SK-N-SH treated with all-trans-retinoic acid at 6 μM for 48 hours (cell line): ENCODE measurements around the gene NUBPL.
"Not testable (repeated sequence)": the region's sequence is repeated elsewhere in the genome, so short reads cannot be mapped to it uniquely, and the experiment has no call there.

Source experiments
- ATAC-seq: fragments of 200-7000 bp; cut with Tn5 transposase; 3 replicates; pipeline ENCODE4 v1.9.1; 2020; ENCODE audit warnings: mild to moderate bottlenecking, moderate library complexity
- BACH2 ChIP-seq: fragments of 250-450 bp; sonication (Bioruptor Pico); IDR thresholded peaks from 2 replicates; pipeline ENCODE4 v1.9.0; 2021; ENCODE audit warnings: mild to moderate bottlenecking, borderline replicate concordance
- CSDC2 ChIP-seq: fragments of 250-450 bp; sonication (Bioruptor Pico); IDR thresholded peaks from 2 replicates; pipeline ENCODE4 v1.5.0; 2020; ENCODE audit warnings: mild to moderate bottlenecking, moderate library complexity
- CSRNP3 ChIP-seq: fragments of 250-450 bp; sonication (Bioruptor Pico); IDR thresholded peaks from 2 replicates; pipeline ENCODE4 v1.5.1; 2021; ENCODE audit warnings: mild to moderate bottlenecking, moderate library complexity
- ESRRG ChIP-seq: fragments of 250-450 bp; sonication (Bioruptor Pico); IDR thresholded peaks from 2 replicates; pipeline ENCODE4 v1.6.1; 2021; ENCODE audit warnings: mild to moderate bottlenecking
- GLIS3 ChIP-seq: fragments of 250-450 bp; sonication (Bioruptor Pico); IDR thresholded peaks from 2 replicates; pipeline ENCODE4 v1.5.0; 2020; ENCODE audit warnings: mild to moderate bottlenecking, moderate library complexity
- ISL1 ChIP-seq: fragments of 250-450 bp; sonication (Bioruptor Pico); IDR thresholded peaks from 2 replicates; pipeline ENCODE4 v2.1.2; 2022; ENCODE audit warnings: mild to moderate bottlenecking, moderate library complexity
- OSR1 ChIP-seq: fragments of 250-450 bp; sonication (Bioruptor Pico); IDR thresholded peaks from 2 replicates; pipeline ENCODE4 v1.8.0; 2022; ENCODE audit warnings: moderate library complexity, mild to moderate bottlenecking, inconsistent platforms
- PATZ1 ChIP-seq: fragments of 250-450 bp; sonication (Bioruptor Pico); IDR thresholded peaks from 2 replicates; pipeline ENCODE4 v1.8.0; 2020; ENCODE audit warnings: mild to moderate bottlenecking, moderate library complexity, borderline replicate concordance
- POU6F1 ChIP-seq: fragments of 250-450 bp; sonication (Bioruptor Pico); IDR thresholded peaks from 2 replicates; pipeline ENCODE4 v1.8.0; 2021; ENCODE audit warnings: low read depth, mild to moderate bottlenecking, moderate library complexity, borderline replicate concordance
- PPARA ChIP-seq: fragments of 250-450 bp; sonication (Bioruptor Pico); IDR thresholded peaks from 2 replicates; pipeline ENCODE4 v1.5.0; 2020; ENCODE audit warnings: mild to moderate bottlenecking, borderline replicate concordance
- RARB ChIP-seq: fragments of 250-450 bp; sonication (Bioruptor Pico); IDR thresholded peaks from 2 replicates; pipeline ENCODE4 v1.8.0; 2021; ENCODE audit warnings: mild to moderate bottlenecking, moderate library complexity
- TCF4 ChIP-seq: fragments of 250-450 bp; sonication (Bioruptor Pico); IDR thresholded peaks from 2 replicates; pipeline ENCODE4 v1.8.0; 2021; ENCODE audit warnings: mild to moderate bottlenecking, moderate library complexity, borderline replicate concordance
- TOX ChIP-seq: fragments of 250-450 bp; sonication (Bioruptor Pico); IDR thresholded peaks from 2 replicates; pipeline ENCODE4 v1.8.0; 2021; ENCODE audit warnings: mild to moderate bottlenecking, moderate library complexity, borderline replicate concordance
- ZC3H10 ChIP-seq: fragments of 250-450 bp; sonication (Bioruptor Pico); IDR thresholded peaks from 2 replicates; pipeline ENCODE4 v1.5.1; 2021; ENCODE audit warnings: mild to moderate bottlenecking, moderate library complexity
- ZFP3 ChIP-seq: fragments of 250-450 bp; sonication (Bioruptor Pico); IDR thresholded peaks from 2 replicates; pipeline ENCODE4 v1.5.0; 2020; ENCODE audit warnings: mild to moderate bottlenecking, moderate library complexity
- ZFP30 ChIP-seq: fragments of 450-650 bp; formaldehyde crosslinking; IDR thresholded peaks from 2 replicates; pipeline ENCODE4 v1.5.0; 2022; ENCODE audit warnings: mild to moderate bottlenecking, moderate library complexity
- ZNF565 ChIP-seq: fragments of 450-650 bp; formaldehyde crosslinking; conservative IDR thresholded peaks from 2 replicates; pipeline ENCODE4 v1.5.0; 2020; ENCODE audit warnings: low read depth, mild to moderate bottlenecking, moderate library complexity
- ZNF70 ChIP-seq: fragments of 450-650 bp; formaldehyde crosslinking; IDR thresholded peaks from 2 replicates; pipeline ENCODE4 v1.5.0; 2020; ENCODE audit warnings: mild to moderate bottlenecking, moderate library complexity
- ZNF8 ChIP-seq: fragments of 450-650 bp; formaldehyde crosslinking; IDR thresholded peaks from 2 replicates; pipeline ENCODE4 v1.5.0; 2020; ENCODE audit warnings: mild to moderate bottlenecking, moderate library complexity

Gene NUBPL

GRCh38 chr14:31611778-31612433 lies 50.7 kb downstream of the NUBPL start:
- no peak for ATAC-seq
- TF ChIP-seq ZNF70, result no peak
- TF ChIP-seq CSRNP3, result no peak

- TF ChIP-seq ISL1 (CRISPR knock-in tag), result no peak
- TF ChIP-seq GLIS3 (CRISPR knock-in tag), result no peak
- no peak for TF ChIP-seq ZNF8 (CRISPR knock-in tag)
- TF ChIP-seq PATZ1 (CRISPR knock-in tag), result no peak
- no peak for TF ChIP-seq BACH2 (CRISPR knock-in tag)
- TF ChIP-seq RARB (CRISPR knock-in tag), result no peak
- TF ChIP-seq CSDC2 (CRISPR knock-in tag), result no peak
- ATAC-seq, result no peak
Observed at GRCh38 chr14:31613188-31613587, 52.0 kb downstream of the NUBPL start.

GRCh38 chr14:31618884-31619283 lies 57.7 kb downstream of the NUBPL start:
- ATAC-seq, result not testable (repeated sequence)

- no peak for TF ChIP-seq TOX (CRISPR knock-in tag)
- TF ChIP-seq ZNF8 (CRISPR knock-in tag), result no peak
- TF ChIP-seq GLIS3 (CRISPR knock-in tag), result no peak
- TF ChIP-seq POU6F1 (CRISPR knock-in tag), result no peak
- no peak for TF ChIP-seq BACH2 (CRISPR knock-in tag)
- no peak for TF ChIP-seq TCF4
- no peak for TF ChIP-seq ZNF565 (CRISPR knock-in tag)
- no peak for TF ChIP-seq ESRRG
- no peak for TF ChIP-seq ZFP3 (CRISPR knock-in tag)
- no peak for TF ChIP-seq ZC3H10 (CRISPR knock-in tag)
- TF ChIP-seq PATZ1 (CRISPR knock-in tag), result no peak
- no peak for ATAC-seq
Observed at GRCh38 chr14:31619440-31619839, 58.2 kb downstream of the NUBPL start.

GRCh38 chr14:31620898-31621297 lies 59.7 kb downstream of the NUBPL start:
- not testable (repeated sequence) for ATAC-seq

- ATAC-seq, result no peak
- TF ChIP-seq POU6F1 (CRISPR knock-in tag) (no peak), ZFP3 (CRISPR knock-in tag) (no peak), ISL1 (CRISPR knock-in tag) (no peak), ESRRG (no peak), ZFP30 (CRISPR knock-in tag) (no peak), ZNF8 (CRISPR knock-in tag) (no peak), ZC3H10 (CRISPR knock-in tag) (no peak), CSDC2 (CRISPR knock-in tag) (no peak), ZNF70 (no peak), PPARA (no peak), TOX (CRISPR knock-in tag) (no peak), OSR1 (no peak), BACH2 (CRISPR knock-in tag) (no peak)
Observed at GRCh38 chr14:31622060-31622459, 60.9 kb downstream of the NUBPL start.

GRCh38 chr14:31652900-31653299 lies 91.7 kb downstream of the NUBPL start:
- ATAC-seq, result not testable (repeated sequence)
